ENCODE measurements around the gene TAF1C. TPM values are rescaled to one million over a fixed set of nuclear protein-coding genes. Genes with fewer than 3 reads are reported as not detected.

TAF1C gene
- total and polyA plus RNA-seq, 9 of the 15 experiments (the other 6 are each of a cell fraction or from before 2014, with no cell fraction given), result 1.5 to 74.8 (median 21.0) TPM

GRCh38 chr16:84194470-84195200 lies 7.8 kb upstream of the TAF1C start (continued):
- TF ChIP-seq RERE (CRISPR knock-in tag; IDR thresholded peaks at IDR 0.05; ENCODE audit: borderline replicate concordance), result no peak
- no peak for TF ChIP-seq RAD21 (CRISPR knock-in tag; conservative IDR thresholded peaks at IDR 0.05 in 1 of 2, IDR thresholded peaks at IDR 0.05 in 1 of 2)
- TF ChIP-seq SP2 (IDR thresholded peaks at IDR 0.05; ENCODE audit: extremely low read depth, low read depth, low read length, poor library complexity, severe bottlenecking), result no peak
- TF ChIP-seq ZNF507 (tag; conservative IDR thresholded peaks at IDR 0.05), result no peak
